HG03571 (cell line): Measurements from ENCODE around the gene GCNT3.
"Not testable (repeated sequence)": the region's sequence is repeated elsewhere in the genome, so short reads cannot be mapped to it uniquely, and the experiment has no call there.

Source experiments
- ATAC-seq: cut with Tn5 transposase; IDR thresholded peaks from one replicate; pipeline ENCODE4 v1.9.1; 2021; ENCODE audit not compliant: unreplicated experiment

The GCNT3 gene

DNA sequence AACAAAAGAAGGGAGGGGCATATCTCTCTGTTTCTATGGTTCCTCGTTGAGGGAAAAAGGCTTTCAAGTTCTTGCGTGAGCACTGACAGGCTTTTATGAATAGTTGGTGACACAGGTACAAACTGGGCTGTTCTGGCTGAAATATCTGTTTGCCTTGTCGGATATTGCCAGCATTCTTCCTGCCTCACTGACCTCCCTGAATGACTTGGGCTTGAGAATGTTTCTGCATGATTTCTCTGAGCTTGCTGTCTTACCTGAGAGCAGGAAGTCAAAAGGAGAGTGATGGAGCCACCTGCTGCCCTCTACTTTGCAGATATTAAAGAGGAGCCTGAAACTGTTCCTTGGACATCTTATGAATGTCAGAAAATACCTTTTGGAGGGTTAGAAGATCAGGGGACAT is 4.8 kb downstream of the GCNT3 start:
- no peak for ATAC-seq

DNA sequence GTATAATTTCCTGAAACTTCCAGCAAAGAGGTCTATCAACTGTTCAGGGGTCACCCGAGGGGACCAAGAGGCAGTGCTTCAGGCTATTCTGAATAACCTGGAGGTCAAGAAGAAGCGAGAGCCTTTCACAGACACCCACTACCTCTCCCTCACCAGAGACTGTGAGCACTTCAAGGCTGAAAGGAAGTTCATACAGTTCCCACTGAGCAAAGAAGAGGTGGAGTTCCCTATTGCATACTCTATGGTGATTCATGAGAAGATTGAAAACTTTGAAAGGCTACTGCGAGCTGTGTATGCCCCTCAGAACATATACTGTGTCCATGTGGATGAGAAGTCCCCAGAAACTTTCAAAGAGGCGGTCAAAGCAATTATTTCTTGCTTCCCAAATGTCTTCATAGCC is 6.8 kb downstream of the GCNT3 start:
- no peak for ATAC-seq

DNA sequence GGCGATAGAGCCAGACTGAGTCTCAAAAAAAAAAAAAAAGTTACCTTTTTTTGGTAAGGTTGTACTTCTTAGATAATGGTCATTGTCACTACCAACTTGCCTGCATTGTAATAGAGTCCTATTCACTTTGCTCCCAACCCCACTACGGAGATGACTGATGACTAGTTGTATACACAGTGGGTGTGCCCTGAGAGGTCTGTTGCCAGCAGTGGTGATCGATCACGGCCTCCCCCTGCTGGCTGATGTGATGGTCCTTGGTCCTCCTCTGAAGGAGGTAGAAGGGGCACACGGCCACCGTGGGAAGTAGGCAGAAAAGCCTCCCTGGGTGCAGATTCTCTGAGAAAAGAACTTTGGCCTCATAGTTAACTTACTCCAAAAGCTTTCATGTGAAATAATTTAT is 10.7 kb downstream of the GCNT3 start:
- ATAC-seq: no peak

DNA sequence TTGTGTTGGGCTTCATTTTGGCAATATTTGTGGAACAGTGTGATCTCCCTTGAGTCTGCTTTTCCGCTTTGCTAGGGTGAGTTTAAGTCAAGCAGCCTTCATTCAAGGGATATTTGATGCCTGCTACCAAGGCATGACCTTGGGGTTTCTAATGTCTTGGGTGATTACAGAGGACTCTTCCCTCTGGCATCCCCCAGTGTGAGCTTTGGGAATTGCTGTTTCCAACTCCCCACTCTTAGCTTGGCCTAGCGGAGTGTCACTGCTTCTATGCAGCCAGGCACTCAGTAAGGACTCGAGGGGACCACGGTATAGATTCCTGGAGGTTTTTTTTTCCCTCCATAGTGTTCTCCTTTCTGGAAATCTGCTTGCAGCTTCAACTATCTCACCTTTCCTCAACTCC is 21.1 kb downstream of the GCNT3 start:
- no peak for ATAC-seq

DNA sequence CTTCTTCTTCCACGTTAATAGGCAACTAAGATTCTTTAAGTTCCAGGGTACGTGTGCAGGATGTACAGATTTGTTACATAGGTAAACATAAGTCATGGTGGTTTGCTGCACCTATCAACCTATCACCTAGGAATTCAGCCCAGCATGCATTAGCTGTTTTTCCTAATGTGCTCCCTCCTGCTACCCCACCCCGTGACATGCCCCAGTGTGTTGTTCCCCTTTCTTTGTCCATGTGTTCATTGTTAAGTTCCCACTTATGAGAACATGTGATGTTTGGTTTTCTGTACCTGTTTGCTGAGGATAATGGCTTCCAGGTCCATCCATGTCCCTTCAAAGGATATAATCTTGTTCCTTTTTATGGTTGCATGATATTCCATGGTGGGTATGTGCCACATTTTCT is 24.6 kb downstream of the GCNT3 start:
- no peak for ATAC-seq

DNA sequence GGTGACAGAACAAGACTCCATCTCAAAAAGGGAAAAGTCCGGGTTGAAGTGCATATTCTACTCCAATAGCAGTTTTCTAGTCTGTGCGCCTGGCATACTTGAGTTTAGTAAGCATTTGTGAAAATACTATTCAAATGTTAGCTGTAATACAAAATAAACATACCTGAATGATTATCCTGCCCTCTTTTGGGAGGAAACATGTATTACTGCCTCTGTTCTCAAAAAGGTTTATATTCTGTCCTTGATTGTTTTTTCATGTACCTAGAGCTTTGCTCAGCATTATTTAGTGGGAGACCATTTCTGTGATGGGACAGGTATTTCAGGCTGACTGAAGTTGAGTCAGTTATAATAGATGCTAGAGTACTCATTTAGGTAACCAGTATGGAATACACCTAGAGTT is 25.9 kb downstream of the GCNT3 start:
- ATAC-seq: not testable (repeated sequence)

DNA sequence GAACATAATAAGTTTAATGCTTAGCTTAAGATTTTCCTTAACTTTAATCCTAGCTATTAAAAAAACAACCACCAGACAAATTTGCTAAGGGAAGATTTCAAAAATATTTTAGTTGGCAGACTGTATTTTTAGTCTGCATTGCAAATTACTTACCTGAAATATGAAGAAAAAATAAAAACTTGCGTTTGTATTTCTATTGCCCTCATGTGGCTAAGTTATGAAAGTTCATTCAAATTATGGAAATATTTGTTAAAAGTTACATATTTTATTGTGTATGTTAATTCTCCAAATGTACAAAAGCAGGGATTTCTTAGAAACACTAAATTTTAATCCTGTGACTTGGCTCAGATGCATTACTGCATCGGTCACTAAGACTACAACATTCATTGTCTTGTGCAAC is 30.8 kb downstream of the GCNT3 start:
- ATAC-seq: no peak

DNA sequence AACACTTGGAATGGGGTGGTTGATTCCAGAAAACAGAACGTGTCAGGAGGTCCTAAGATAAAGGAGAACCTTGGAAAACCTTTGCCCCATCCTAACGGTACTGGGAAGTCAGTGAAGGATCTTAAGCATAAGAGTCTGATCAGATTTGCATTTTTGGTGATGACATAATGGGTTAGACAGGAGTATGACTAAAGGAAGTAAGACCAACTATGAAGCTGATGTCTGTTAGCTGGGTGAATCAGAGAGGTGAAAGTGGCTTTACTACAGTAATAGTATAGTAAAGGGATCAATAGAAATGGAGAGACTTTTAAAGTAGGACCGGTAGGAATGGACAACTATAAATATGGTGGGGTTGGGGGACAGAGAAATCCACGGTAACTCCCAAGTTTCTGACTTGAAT is 33.2 kb downstream of the GCNT3 start:
- ATAC-seq: no peak

DNA sequence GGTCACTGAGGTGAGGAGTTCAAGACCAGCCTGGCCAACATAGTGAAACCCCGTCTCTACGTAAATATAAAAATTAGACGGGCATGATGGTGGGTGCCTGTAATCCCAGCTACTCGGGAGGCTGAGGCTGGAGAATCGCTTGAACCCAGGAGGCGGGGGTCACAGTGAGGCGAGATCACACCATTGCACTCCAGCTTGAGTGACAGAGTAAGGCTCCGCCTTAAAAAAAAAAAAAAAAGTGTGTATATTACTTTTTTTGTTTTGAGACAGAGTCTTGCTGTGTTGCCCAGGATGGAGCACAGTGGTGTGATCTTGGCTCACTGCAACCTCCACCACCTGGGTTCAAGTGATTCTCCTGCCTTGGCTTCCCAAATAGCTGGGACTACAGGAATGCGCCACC is 34.2 kb downstream of the GCNT3 start:
- not testable (repeated sequence) for ATAC-seq

DNA sequence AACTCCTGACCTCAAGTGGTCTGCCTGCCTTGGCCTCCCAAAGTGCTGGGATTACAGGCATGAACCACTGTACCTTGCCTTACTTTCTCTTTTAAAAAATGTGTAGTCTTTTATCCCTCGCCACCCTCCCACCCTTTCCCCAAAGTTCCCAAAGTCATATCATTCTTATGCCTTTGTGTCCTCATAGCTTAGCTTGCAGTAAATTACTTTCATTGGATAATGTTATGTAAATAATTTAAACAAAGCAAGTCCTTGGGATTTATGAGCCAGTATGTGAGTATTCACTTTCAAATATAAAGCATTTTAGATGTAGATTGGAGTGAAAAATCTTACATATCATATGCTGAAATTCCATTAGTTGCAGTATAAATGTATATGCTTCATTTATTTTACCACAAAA is 34.7 kb downstream of the GCNT3 start:
- ATAC-seq: no peak

DNA sequence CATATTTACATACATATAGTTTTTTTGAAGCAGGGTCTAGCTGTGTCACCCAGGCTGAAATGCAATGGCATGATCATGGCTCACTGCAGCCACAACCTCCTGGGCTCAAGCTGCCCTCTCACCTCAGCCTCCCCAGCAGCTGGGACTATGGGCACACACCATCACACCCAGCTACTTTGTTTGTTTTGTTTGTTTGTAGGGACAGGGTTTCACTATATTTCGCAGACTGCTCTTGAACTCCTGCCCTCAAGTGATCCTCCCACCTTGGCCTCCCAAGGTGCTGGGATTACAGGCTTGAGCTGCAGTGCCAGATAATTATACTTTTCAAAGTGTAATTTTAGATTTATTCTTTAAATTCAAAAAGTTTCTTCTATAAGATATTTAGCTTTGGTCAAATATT is 35.5 kb downstream of the GCNT3 start:
- no peak for ATAC-seq

DNA sequence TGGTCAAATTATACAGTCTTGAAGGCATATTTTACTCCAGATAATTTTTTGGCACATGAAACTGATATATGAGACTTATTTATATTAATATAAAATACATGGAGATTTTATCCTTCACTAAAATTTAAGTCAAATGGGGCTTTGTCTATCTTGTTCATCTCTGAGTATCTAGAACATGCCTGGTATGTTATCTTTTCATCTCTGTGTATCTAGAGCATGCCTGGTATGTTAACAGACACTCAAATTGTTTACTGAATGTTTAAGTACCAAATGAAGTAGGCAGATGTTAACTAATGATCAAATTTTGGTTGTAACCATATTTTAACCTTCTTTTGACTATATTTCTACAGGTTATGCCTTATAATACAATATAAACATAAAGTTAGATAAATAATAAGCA is 38.0 kb downstream of the GCNT3 start:
- no peak for ATAC-seq

DNA sequence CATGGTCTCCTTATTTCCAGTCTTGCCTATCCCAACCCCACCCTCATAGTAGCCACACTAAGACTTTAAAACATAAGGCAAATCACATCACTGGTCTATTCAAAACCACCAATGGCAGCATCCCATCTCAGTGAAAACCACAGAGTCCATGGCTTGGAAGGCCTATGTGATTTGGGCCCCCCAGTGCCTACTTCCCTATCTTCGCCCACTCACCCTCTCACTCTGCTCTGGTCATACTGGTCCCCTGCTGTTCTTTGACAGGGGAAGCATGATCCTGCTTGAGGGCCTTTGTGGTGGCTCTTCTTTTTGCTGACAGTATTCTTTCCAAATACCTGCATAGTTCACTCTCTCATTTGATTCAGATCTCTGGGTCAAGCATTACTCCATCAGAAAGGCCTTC is 42.5 kb downstream of the GCNT3 start:
- ATAC-seq: no peak

DNA sequence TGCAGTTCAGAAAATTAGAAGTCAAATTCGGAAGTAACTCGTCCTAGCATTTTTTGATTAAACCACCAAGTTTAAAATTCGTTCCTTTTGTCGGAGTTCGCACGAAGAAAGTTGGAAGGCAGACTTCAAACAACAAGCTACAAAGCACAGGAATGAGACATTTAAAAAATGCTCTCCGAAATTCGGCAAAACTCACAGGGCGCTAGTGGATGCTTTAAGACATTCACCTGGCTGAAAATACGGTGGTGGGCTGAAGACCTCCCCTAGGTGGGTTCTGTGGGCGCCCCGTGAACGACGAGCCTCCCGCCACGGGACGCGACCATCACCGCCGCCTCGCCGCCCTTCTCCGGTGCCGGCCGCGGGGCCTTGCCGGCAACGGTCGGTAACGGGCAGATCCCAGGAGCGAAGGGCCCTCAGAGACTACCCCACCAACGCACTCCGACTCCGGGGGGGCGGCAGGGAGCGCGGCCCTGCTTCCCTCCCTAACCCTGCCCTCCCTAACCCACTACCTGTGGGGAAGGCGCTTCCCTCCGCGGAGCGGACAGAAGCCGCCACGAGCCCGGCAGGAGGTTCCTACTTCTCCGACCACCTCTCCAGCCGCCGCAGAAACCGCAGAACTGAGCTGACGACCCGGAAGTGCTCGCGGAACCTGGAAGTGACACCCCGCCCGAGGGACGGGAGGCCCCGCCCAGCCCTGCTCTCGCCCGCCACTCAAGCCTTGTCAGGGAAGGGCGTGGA is 45.5 kb downstream of the GCNT3 start, which contains the start of gene GTF2A2:
GTF2A2 (minus strand) TSS at position 619 of the 738 bp plus-strand sequence. CDS start 5,238 bp downstream, outside the sequence.
- peak; percentile 98 for ATAC-seq

DNA sequence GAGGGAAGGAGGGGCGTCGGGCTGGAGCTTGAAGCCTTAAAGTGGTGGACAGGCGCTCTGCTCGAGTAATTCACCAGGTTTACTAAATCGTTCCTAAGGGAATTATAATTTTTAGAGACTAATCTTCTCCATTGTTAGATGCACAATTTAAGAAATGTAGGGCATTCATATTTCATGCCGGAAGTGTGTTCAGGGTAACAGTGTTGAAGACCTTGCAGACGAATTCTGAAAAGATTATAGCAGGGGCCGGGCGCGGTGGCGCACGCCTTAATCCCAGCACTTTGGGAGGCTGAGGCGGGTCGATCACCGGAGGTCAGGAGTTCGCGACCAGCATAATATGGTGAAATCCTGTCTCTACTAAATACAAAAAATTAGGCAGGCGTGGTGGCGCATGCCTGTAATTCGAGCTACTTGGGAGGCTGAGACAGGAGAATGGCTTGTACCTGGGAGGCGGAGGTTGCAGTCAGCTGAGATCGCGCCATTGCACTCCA is 46.1 kb downstream of the GCNT3 start:
- peak; percentile 5 for ATAC-seq

DNA sequence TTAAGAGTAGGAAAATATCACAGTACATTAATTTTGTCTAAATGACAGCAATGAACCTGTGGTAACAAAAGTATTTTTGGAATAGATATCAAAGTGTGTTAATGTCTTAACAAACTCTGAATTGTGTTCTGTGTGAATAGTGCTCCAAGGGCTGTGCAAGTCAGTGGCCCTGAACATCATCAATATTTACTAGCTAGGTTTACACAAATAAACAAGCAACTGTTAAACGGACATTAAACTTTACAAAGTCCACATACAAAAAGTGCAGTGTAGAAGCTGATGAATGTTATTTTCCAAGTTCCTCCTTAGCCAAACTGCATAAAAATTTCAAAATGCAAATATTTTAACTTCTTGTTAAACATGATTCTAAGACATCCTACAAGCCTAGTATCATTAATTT is 47.8 kb downstream of the GCNT3 start:
- ATAC-seq: no peak

DNA sequence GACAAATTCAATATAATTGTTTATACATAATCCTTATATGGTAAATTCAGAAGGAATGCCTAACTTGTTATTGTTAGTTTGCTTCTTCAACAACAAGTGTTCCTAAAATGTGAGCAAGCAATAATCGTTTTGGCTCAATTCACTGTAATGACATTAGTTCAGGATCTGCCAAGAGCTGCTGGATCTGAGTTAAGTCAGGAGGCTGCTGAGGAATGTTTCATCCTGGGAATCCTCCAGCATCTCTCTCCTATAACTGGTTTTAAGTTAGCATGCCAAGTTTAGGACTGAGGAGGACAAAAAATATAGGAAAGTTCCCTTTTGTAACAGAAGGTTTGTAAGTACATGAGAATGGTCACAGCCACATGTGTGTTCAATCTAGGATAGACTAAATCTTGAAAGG is 50.7 kb downstream of the GCNT3 start:
- ATAC-seq: no peak

DNA sequence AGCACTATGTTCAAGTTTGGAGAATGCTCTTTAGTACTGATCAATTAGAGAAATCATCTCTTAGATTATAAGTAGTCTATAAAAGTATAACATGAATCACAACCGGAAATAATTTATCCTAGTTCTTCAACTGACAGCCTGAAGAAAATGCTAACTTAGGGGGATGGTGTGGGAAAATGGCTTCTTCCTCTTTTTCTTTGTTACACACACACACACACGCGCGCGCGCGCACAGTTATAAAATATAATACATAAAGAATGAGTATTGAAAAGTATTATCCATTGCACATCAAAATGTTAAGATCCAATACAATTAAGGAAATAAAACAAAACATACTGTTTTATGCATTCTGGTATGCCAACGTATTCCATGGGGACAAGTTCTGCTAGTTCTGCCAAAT is 57.0 kb downstream of the GCNT3 start:
- no peak for ATAC-seq
